HG03066 (cell line): Measurements from ENCODE around the gene RGS3.
"Not testable (repeated sequence)": the region's sequence is repeated elsewhere in the genome, so short reads cannot be mapped to it uniquely, and the experiment has no call there.

ENCODE experiments used
- ATAC-seq: cut with Tn5 transposase; IDR thresholded peaks from one replicate; pipeline ENCODE4 v1.9.1; 2021; ENCODE audit warnings: low read depth; ENCODE audit not compliant: unreplicated experiment

RGS3 gene

DNA sequence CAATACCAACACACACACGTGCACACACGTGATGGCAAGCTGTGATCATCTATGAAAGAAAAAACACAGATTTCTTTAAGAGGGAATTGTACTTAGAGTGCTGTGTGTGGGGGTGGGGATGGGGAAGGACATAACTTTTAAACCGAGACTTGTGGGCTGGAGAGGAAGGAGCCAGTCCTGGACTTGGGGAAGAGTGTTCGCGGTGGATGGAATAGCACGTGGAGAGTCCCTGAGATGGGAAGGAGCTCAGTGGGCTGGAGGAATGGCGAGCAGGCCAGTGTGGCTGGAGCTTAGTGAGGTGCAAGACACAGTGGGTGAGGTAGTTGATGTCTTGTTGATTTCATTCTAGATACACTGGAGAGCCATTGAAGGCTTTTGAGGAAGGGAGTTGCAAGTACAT is 78.5 kb downstream of the RGS3 start:
- no peak for ATAC-seq

DNA sequence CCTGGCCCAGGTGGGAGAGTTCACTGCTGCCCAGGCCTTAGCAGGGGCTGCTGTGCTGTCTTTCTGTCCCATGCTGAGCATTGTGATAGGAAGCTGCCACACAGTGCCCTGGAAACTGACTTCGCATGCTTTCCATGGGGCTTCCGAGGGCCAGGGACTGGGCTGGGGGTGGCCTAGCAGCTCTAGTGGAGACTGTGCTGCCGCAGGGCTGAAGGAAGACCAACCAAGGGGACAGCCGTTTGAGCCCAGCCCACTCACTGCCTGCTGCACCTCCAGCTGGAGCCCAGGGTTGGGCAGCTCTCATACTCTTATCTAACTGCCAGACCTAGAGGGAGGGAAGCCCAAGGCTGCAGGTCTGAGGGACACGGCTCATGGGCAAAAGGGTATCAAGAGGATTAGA is 79.2 kb downstream of the RGS3 start:
- ATAC-seq: no peak

DNA sequence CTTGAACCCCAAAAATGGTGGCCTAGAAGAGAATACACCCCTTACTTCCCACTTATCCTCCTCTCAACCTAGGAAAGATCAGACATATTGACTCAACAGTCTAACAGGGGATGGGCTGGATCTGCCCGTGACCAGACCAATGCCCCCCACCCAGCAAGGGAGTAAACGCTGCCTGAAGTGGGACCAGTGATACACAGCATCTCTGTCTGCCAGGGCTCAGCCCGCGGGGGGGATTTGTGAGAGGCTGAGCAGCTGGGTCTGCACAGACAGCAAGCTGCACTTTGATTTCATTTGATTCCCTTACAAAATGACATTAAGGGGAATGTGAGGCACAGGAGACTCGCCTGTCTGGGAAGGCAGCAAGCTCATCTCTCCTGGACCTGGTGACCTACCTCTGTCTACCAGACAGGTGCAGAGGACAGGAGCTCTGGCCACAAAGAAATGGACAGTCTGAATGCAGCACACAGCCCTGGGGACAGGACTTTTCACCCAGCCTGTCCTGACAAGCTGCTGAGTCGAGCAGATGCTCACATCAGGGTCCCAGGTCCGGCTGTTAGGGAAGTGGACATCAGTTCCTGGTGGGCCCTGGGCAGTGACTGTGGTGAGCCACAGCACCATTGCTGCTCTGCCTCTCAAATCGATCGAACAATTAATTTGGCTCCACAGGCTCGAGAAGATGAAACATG is 79.9 kb downstream of the RGS3 start:
- no peak for ATAC-seq

DNA sequence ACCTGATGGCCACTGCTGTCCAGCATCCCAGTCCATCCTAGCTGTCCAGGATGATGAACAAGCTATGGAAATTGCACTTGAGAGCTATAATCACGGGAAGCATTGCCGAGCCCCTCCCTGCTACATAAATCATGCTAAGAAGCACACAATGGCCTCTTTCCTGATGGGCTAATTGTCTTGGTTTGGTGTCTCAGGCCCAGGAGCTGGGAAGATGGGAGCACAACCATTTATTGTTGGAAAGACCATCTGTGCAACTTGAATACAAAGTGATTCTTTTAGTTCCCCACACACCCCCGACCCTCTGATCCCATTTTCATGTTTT is 80.4 kb downstream of the RGS3 start:
- ATAC-seq: no peak

DNA sequence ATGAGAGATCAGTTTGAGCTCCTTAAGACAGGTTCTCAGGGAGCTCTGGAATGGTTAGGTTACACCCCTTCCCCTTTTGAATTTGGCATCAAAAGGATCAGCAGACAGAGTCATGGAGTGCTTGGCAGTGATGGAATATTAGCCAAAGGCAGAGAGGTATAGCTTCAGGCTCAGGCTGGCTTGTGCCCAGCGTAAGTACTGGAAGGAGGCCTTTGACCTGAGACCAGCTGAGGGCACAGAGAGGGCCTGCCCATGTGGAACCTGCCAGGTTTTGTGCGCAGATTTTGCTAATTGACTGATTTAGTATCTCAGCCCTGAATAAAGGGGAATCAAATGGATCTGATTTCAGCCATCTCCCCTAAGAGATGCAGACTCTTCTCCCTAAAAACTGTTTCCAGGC is 81.5 kb downstream of the RGS3 start:
- ATAC-seq: no peak

DNA sequence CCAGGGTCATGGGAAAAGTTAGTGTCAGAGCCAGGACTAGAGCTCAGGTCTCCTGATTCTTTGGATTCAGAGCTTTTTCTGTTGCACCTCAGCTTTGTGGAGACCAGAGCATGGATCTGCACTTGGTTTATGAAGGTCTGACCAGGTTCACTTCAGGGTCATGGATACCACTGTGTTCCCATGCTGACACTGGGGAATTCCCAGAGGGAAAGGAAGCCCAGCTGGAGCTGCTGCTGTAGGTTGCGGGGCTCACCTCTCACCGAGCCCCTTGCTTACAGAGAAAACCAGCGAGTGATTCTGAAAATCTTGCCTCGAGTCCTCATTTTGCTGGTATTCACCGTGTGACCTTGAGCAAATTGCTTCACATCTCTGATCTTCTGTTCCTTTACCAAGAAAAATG is 83.0 kb downstream of the RGS3 start:
- no peak for ATAC-seq

DNA sequence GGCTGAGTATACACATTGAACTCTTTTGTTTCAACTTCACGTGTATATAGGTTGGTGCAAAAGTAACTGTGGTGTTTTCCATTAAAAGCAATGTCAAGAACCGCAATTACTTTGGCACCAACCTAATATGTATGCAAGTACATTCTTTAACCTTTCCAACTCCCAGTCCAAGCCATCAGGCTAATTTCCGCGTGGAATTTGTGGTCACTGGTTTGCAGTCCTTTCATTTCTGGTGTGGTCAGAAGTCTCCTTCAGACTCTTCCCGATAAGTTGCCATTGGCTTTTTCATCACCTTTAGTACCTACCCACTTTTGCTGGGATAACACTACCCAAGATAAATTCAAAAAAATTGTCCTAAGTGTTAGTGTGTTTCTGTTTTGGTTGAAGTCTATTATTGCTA is 84.0 kb downstream of the RGS3 start:
- ATAC-seq: no peak

DNA sequence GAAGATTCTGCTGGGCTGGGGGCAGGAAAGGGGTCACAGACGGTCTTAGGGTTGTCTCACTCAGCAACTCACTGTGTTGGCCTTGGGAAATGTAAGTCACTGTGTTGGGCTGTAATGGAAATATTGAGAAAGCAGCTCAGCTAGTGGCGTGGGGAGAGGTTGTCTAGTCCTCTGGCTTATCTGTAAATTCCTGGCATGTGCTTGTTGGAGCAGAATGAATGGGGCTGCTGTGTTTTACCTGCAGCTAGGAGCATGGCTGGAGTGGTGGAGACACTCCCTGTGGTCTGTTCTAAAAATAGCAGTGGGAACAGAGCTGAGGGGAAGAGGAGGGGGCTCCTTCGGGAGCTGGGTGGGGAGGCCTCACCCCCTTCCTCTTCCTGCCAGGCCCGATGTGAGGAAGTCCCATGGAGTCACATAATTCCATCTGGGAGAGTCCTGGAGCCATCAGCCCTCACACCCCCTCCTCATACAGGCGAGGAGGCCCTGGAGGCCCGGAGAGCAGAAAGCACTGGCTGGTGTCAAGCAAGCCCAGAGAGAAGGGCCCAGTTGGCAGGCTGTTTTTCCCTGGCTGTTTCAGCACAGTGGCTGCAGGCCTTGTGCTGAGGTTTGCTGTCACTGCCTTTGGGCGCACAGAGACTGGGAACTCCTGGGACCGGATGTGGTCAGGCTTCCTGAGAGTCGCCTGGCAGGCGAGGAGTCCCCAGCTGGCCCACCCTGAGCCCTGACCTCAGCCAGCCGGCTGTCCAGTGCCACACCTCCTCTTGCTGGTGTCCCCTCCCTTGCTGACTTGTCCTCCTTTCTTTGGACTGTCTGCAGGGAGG is 84.9 kb downstream of the RGS3 start:
- no peak for ATAC-seq

DNA sequence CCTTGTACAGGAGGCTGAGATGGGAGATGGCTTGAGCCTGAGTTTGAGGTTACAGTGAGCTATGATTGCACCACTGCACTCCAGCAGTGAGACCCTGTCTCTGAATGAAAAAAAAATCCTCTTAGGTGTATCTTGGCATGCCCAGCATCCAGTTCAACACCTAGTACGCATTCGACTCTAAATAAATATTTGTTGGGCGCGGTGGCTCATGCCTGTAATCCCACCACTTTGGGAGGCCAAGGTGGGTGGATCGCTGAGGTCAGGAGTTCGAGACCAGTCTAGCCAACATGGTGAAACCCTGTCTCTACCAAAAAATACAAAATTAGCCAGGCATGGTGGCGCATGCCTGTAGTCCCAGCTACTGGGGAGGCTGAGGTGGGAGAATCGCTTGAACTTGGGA is 86.4 kb downstream of the RGS3 start:
- ATAC-seq: not testable (repeated sequence)

DNA sequence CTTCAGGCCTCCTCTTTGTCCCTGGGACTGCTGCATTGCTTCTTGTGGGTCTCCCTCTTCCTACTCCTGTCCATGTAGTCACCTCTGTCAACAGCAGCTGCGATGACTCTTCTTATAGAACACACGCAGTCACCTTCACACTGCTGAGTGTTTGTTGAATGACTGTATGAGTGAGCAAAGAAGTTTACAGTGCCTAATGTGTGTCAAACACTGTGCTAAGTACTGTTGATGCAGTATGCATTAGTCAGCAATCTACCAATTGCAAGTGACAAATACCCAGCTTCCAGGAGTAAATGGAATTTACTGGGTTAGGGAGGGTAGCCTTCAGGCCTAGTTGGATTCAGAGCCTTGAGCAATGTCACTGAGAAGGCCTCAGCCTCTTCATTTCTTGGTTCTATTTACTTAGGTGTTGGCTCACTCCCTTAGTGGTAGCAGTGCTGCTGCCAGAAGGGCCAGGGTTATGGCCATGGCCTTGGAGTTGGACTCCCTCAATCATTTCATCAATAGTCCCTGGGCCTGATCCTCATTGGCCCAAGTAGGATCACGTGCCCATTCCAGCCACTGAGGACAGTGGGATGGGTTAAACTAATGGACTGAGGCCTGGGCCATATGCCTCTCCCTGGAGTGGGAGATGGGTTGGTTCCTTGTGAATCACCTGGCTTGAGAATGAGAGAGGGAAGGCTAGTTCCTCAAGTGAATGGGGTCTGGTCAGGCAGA is 93.5 kb downstream of the RGS3 start:
- no peak for ATAC-seq

DNA sequence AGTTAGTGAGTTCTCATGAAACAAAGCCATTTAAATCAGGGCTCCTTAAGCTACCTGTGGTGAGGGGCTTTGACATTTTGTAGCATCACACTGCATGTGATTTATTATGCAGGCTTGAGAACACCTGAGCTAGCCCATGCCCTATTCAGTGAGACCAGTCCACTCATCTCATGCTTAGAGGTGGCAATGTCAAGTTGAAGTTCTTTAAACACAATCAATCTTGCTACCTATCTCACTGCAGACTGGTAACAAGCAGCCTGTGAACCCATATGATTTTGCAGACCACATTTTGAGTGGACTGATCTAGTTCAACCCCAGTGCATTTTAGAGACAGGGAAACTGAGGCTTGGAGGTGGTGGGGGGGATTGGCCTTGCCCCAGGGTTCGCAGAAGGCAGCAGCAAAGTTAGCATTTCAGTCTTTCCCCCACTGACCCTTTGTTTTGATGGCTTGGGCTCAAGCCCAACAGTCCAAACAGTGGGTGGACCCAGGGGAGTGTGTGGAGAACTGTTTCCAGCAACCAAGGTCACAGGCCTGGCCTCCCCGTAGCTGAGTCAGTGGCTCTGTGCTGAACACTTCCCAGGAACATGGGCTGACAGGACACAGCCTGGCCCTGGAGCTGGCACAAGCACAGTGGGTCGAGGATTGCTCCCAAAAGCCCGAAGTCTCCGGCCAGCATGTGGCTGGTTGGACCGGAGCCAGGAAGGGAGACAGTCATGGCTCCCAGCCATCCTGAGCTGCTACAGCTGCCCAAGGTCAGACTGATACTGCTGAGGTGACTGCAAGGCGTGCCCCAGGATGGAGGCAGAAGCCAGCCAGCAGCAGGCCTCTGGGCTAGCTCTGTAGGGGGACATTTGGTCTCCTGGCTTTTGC is 95.3 kb downstream of the RGS3 start:
- no peak for ATAC-seq

DNA sequence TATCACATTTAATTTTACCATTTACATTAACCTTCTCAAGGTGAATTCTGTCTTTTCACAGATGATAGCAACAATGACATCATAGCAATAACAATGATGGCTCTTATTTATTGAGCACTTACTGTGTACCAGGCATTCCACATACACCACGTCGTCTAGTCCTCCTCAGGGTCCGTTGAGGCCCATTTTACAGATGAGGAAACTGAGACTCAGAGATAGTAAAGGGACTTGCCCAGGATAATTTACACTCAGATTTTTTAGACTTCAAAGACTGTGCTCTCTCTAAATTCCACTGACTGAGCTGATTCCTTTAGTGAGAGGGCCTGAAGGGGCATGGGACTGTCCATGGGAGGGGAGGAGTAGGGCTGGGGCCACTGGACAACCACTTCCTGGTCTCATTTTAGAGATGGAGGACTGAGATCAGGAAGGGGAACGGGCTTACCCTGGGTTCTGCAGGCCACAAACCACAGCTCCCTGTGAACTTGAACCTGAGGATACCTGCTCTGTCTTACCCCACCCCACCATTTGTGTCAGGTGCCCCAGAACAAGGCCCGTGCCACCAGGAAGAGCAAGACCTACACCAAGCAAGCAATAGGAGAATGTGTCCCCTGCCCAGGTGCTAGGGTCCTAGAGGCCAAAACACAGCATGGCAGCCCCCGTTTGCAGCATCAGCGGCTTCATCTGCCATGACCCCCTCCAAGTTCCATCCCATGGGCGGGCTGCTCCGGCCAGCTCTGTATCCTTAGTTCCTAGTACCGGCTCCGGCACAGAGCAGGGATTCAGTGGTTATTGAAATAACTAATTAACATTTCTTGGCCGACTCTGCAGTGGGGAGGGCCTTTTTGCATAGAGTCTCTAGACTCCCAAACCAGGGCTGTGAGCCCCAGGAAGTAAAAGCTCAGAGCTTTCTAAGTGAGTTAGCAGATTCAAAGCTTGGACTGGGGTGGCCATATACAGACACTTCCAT is 96.6 kb downstream of the RGS3 start:
- ATAC-seq: no peak

DNA sequence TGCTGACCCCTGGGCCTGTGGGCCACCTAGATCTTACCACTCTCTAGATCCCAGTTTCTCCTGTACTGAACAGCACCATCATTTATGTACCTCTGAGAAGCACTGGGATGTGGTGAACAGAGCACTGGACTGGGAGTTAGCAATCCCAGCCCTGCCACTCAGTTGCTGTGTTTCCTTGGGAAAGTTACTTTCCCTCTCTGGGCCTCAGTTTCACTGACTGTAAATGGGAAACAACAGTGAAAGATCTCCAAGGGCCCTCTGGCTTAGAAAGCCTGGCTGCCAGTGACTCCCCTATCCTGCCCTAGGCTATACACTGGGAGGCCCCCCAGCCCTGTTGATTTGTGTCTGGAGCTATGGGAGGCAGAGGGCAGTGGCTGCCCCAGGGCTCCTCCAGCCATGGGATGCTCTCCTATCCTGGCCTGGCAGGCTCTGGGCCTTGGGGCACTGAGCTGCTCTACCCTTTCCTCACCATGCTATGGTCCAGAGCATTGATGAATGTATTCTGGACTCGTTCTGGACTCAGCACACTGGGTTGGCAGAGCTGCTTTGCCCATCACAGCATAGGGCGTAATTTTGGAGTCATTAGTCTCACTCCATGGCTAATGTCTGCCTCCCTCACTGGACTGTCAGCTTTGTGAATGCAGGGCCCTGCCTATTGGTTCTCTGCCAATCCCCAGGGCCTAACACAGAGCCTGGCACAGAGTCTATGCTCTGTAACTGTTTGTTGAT is 99.3 kb downstream of the RGS3 start:
- ATAC-seq: no peak

DNA sequence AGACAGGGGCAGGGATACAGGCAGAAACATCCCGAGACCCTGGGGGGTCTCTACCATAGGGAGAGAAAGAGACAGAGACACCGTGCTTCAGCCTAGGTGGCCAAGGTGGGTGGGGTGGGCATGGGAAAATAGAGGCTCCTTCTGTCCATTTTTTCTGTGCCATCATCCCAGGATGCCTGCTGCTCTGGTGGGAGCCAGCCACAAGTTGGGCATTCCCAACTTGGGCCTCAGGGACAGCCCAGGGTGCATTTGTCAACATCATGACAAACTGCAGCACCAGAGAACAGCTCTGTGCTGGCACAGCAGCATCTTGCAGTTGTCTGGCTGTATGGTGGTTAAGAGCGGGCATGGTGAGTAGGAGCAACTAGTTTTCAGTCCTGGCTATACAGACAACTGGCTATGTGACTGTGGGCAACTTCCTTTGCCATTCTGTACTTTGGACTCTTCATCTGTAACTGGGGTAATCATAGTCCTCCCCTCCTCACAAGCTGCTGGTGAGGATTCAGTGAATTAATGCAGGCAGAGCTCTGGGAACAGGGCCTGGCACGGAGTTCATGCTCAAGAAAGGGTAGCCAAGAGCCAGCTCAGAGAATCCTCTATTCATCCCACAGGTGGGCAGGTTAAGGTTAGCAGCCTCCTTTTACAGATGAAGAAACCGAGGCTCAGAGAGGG is 100.4 kb downstream of the RGS3 start:
- no peak for ATAC-seq

DNA sequence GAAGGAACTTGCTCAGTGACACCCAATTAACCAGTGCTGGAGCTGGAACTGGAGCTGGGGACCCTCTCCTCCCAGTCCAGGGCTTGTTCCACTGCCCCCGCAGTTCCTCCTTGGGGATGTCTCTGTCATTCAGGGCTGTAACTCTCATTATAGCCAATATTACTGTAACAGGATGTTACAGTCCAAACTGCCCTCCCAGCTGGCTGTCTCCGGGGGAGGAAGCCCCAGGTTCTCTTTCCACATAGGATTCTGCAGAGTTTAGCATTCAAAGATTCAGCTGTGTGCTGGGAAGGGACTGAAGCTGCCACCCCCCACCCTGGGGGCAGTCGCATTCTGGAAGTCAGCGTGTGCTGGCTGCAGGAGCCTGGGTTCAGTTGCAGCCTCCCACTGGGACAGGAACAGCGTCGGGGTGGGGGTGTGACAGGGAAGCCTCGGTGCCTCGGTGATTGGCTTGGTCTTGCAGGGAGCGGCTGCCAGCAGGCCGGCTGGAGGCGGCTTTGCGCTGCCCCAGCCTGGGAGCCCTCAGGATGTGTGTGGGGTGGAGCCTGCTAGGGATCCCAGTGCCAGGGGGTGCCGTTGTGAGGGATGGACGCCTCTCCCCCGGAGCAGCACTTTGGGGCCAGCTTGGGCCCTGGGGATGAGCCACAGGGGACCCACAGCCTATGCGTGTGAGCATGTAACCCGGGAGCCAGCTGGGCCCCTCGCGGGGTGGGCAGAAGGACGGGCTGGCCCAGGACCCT is 101.1 kb downstream of the RGS3 start:
- ATAC-seq: no peak

DNA sequence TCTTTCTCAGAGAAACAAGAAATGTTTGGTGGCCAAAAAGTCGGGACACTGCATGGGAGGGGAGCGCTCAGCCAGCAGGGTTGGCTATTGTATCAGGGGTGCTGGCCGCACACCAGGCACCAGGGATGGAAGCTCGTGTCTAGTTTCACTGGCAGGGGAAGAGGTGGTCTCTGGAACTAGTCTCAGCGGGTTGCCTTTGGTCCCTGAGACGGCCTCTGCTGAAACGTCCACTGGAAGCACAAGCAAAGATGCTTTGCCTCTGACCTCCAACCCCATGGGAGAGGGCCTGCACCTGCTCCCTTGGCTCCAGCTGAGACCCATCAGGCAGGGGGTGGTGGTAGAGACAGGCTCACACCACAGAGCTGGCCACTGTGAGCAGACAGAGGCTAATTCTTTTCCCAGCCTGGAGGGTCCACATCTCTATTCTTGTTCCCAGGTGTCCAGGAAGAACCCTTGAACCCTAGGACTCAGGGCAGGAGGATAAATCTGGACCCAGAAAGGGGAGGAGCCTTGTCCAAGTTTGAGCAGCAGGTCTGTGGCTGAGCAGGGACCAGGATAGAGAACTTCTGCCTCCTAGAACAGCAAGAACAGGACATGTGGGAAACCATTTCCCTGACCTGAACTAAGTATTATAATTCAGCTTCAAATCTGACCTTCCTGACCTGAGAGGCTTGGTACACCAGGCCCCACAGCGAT is 102.6 kb downstream of the RGS3 start:
- ATAC-seq: no peak

DNA sequence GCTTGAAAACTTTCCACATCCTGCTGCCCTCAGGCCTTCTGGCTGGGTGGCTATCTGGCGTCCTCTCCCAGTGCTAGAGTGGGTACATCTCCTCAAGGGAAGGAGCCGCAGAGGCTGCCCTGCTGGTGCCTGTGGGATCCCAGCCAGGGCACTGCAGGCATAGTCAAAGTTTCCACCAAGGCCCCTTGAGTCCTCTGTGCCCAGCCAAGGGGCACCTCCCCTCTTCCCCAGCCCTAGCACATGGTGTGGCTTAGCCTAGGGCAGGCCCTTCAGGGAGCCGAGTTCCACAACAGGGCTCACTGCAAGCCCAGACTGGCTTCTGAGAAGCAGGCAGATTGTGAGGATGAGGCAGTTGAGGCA is 103.2 kb downstream of the RGS3 start:
- no peak for ATAC-seq
